Caco-2 (cell line): ENCODE data around the gene TRIM17. TPM values are rescaled to one million over a fixed set of nuclear protein-coding genes. Genes with fewer than 3 reads are reported as not detected.

Source experiments
- BruUV-seq: library from RNA; stranded (reverse); fragments of 400-500 nt; replicated peaks from 2 replicates; lab custom pipeline; 2021; lab: Mats Ljungman, UMichigan
- CTCF ChIA-PET: fragments of 300-600 bp; sonication (Branson Sonifier 250); formaldehyde crosslinking; loops from one replicate; lab custom pipeline; 2022; ENCODE audit warnings: antibody characterized with exemption; lab: Charles Lee
- POLR2A ChIA-PET: fragments of 300-600 bp; sonication (Branson Sonifier 250); formaldehyde crosslinking; loops from one replicate; lab custom pipeline; 2022; ENCODE audit warnings: antibody characterized with exemption; lab: Charles Lee
- DNase-seq, 2 experiments: peaks; one replicate each; pipeline versions ENCODE4 v3.0.0 to v3.0.0-alpha.2; 2020 to 2022
- H3K27me3 ChIP-seq: replicated peaks from 2 replicates; pipeline ENCODE4 v1.6.0; 2011; ENCODE audit warnings: low read length; ENCODE audit not compliant: control insufficient read depth, insufficient read depth
- H3K36me3 ChIP-seq: 2 replicates; pipeline ENCODE4 v1.5.1; 2011; ENCODE audit warnings: low read length; ENCODE audit not compliant: control insufficient read depth, insufficient read depth
- H3K4me1 ChIP-seq: fragments of 250-450 bp; sonication (Bioruptor Pico); 2 replicates; pipeline ENCODE4 v1.5.1; 2020; ENCODE audit warnings: mild to moderate bottlenecking
- H3K4me3 ChIP-seq: 2 replicates; pipeline ENCODE4 v1.5.1; 2011; ENCODE audit warnings: low read depth, mild to moderate bottlenecking, control low read depth, low read length
- H3K9me3 ChIP-seq: fragments of 250-450 bp; sonication (Bioruptor Pico); 2 replicates; pipeline ENCODE4 v1.5.1; 2020; ENCODE audit warnings: mild to moderate bottlenecking, moderate library complexity
- H3K27ac Mint-ChIP-seq: one replicate; pipeline ENCODE4 v1.8.0; 2022; ENCODE audit warnings: mixed read lengths; ENCODE audit not compliant: unreplicated experiment
- H3K27me3 Mint-ChIP-seq: one replicate; pipeline ENCODE4 v1.8.0; 2022; ENCODE audit warnings: mixed read lengths; ENCODE audit not compliant: insufficient read depth, unreplicated experiment
- H3K36me3 Mint-ChIP-seq: one replicate; pipeline ENCODE4 v1.8.0; 2022; ENCODE audit warnings: mild to moderate bottlenecking, mixed read lengths; ENCODE audit not compliant: insufficient read depth, unreplicated experiment
- H3K4me1 Mint-ChIP-seq: one replicate; pipeline ENCODE4 v1.8.0; 2022; ENCODE audit warnings: low read depth, mixed read lengths; ENCODE audit not compliant: unreplicated experiment
- H3K4me3 Mint-ChIP-seq: one replicate; pipeline ENCODE4 v1.8.0; 2022; ENCODE audit warnings: mild to moderate bottlenecking, moderate library complexity, mixed read lengths; ENCODE audit not compliant: unreplicated experiment
- H3K9me3 Mint-ChIP-seq: one replicate; pipeline ENCODE4 v1.8.0; 2022; ENCODE audit warnings: mixed read lengths; ENCODE audit not compliant: unreplicated experiment
- CTCF ChIP-seq, 2 experiments: fragments of 200-600 bp in 1 of 2; IDR thresholded peaks; 1 replicate in 1 of 2; 2 replicates in 1 of 2; pipeline versions ENCODE4 v1.5.1 to v1.8.0; 2011 to 2022; ENCODE audit warnings: antibody characterized with exemption in 1 of 2, control low read depth in 1 of 2, inconsistent platforms in 1 of 2, low read depth in 1 of 2, low read length in 1 of 2, mild to moderate bottlenecking in 1 of 2, moderate library complexity in 1 of 2; ENCODE audit not compliant: insufficient read depth in 1 of 2, severe bottlenecking in 1 of 2, unreplicated experiment in 1 of 2
- intact Hi-C: fragments of 100-400 bp; cut with micrococcal nuclease; formaldehyde crosslinking; loops from one replicate; pipeline ENCODE4 v1.10.0; 2022; ENCODE audit not compliant: unreplicated experiment
- total RNA-seq: library from RNA; stranded (reverse); gene quantifications from 2 replicates; pipeline ENCODE4 v1.2.3, GENCODE V29; 2022

TRIM17 gene
- total RNA-seq, 1 experiment from 2014 or later, result 4.0 TPM

GRCh38 chr1:228408869-228409805 is 7.5 kb downstream of the TRIM17 start:
- Histone ChIP-seq H3K4me3 (no peak overlapping the region), H3K36me3 (peaks cover 3% of the 10 kb centered on the region), H3K4me1 (peaks cover 25% of the 10 kb centered on the region), H3K27me3 (no peaks in the 10 kb centered on the region), H3K9me3 (no peaks in the 10 kb centered on the region)
- no peak for DNase-seq
- ChIA-PET CTCF (no interaction called here), POLR2A (interaction anchor here (0.6 kb wide), 1 partner anchor 40 kb away, joined by 3 read pairs; no protein-coding TSS in a partner anchor)
- Mint-ChIP-seq H3K4me3 (peak overlapping the region; percentile 95), H3K36me3 (peaks cover 43% of the 10 kb centered on the region), H3K4me1 (peaks cover 11% of the 10 kb centered on the region), H3K27ac (no peak overlapping the region), H3K27me3 (no peaks in the 10 kb centered on the region), H3K9me3 (no peaks in the 10 kb centered on the region)
- intact Hi-C loops, result no loop called here
- no TSS peak for BruUV-seq
- no peak for TF ChIP-seq CTCF (IDR thresholded peaks at IDR 0.05; ENCODE audit: insufficient read depth in 1 of 2, low read depth in 1 of 2, low read length in 1 of 2, severe bottlenecking in 1 of 2, unreplicated experiment in 1 of 2)

- Mint-ChIP-seq H3K9me3 (no peaks in the 10 kb centered on the region), H3K27me3 (no peaks in the 10 kb centered on the region), H3K4me3 (peak overlapping the region; percentile 95), H3K27ac (no peak overlapping the region), H3K4me1 (peaks cover 18% of the 10 kb centered on the region), H3K36me3 (peaks cover 45% of the 10 kb centered on the region)
- CTCF ChIA-PET, result no interaction called here
- Histone ChIP-seq H3K4me3 (peak overlapping the region; percentile 99), H3K9me3 (no peaks in the 10 kb centered on the region), H3K4me1 (peaks cover 26% of the 10 kb centered on the region), H3K27me3 (no peaks in the 10 kb centered on the region), H3K36me3 (peaks cover 4% of the 10 kb centered on the region)
- POLR2A ChIA-PET, result no interaction called here
- no TSS peak for BruUV-seq
- TF ChIP-seq CTCF (IDR thresholded peaks at IDR 0.05; ENCODE audit: insufficient read depth in 1 of 2, low read depth in 1 of 2, low read length in 1 of 2, severe bottlenecking in 1 of 2, unreplicated experiment in 1 of 2), result no peak
- no peak for DNase-seq
- intact Hi-C loops, result no loop called here
These were observed 8.4 kb downstream of the TRIM17 start for GRCh38 chr1:228408041-228408868.
